Lung microvascular endothelial cell (primary cell): Measurements from ENCODE around the gene KPNA4. TPM values are rescaled to one million over a fixed set of nuclear protein-coding genes. Genes with fewer than 3 reads are reported as not detected.
"Not testable (repeated sequence)": the region's sequence is repeated elsewhere in the genome, so short reads cannot be mapped to it uniquely, and the experiment has no call there.

Experiments
- DNase-seq, 2 donors: peaks; one replicate each; pipeline versions ENCODE4 v3.0.0 to v3.0.0-alpha.2; 2010; ENCODE audit warnings: low read depth in 2 of 2
- total RNA-seq: library from RNA; depleted of rRNA; stranded (reverse); fragments of >200 nt; gene quantifications from 2 replicates; pipeline ENCODE4 v1.2.1, GENCODE V29; 2014

The KPNA4 gene
- total RNA-seq, 1 donor from 2014 or later: 20.2 TPM

DNA sequence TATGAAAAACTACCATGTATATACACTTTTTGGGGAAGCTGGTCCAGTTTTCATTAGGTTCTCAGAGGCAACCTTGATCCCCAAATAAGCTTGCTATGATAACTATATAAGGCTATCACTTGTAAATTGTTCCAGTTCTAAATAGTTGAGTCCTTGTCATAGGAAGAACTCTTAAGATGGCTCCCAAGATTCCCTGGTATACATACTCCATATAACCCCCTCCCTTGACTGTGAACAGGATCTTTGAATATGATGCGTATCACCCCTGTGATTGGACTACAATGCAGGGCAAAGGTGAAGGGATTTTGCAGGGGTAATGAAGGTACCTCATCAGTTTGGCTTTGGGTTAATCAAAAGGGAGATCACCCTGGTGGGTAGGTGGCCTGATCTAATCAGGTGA, 67.2 kb downstream of the KPNA4 start:
- no peak for DNase-seq

DNA sequence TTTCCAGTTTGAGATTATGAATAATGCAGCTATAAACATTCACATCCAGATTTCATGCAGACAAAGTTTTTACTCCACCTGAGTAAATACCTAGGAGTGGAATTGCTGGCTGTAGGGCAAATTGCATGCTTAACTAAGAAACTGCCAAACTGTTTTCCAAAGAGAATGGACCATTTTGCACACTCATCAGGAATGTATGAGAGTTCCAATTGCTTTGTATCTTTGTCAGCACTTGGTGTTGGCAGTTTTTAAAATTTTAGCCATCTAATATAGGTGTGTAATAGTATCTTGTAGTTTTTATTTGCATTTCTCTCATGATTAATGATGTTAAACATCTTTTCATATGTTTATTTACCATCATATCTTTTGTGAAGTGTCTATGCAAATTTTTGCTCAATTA, 75.2 kb downstream of the KPNA4 start:
- no peak for DNase-seq

DNA sequence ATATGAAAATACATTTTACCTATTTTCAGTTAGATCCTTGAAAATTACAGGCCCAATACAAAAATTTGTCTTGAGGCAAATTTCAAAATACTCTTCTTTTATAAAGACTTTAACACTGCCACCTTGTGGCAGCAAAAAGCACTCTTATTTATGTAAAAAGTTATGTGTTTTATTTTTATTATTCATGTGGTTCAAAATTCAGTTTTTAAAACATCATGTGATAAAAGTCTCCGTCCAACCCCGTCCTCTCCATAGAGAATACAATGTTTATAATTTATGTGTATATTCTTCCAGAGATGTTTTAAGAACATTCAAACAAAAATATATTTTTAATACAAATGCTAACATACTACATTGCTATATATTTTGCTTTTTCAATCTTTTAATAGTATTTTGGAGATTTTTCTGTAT, 78.9 kb downstream of the KPNA4 start:
- DNase-seq: peak; percentile 58

DNA sequence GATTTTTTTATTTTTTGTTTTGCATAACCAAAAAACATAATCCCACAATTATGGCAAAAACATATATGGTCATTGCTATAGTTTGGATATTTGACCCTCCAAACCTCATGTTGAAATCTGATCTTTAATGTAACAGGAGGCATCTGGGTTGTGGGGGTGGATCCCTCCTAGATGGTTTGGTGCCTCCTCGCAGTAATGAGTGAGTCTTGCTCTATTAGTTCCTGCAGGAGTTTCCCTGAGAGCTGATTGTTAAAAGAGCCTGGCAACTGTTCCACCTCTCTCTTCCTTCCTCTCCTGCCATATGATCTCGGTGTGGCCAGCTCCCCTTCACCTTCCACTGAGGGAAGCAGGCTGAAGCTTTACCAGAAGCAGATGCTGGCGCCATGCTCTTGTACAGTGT, 82.6 kb downstream of the KPNA4 start:
- DNase-seq: no peak

DNA sequence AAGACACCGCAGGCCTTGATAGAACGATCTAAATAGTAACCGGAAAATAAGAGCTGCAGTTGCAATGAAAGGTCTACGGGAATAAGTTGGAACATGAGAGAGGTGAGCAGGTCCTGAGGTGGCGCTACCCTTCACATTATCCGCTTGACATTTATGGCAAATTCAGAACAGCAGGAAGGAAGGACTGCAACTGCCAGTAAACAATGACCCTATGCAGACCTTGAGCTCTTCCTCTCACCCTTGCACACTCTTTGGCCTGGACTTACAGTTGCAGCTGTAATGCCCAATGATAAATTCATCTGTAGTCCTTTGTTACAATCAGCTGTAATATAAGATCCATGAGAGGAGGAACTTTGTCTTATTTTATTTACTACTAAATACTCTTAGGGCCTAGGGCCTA, 83.5 kb downstream of the KPNA4 start:
- peak; percentile 10 to 27 for DNase-seq

DNA sequence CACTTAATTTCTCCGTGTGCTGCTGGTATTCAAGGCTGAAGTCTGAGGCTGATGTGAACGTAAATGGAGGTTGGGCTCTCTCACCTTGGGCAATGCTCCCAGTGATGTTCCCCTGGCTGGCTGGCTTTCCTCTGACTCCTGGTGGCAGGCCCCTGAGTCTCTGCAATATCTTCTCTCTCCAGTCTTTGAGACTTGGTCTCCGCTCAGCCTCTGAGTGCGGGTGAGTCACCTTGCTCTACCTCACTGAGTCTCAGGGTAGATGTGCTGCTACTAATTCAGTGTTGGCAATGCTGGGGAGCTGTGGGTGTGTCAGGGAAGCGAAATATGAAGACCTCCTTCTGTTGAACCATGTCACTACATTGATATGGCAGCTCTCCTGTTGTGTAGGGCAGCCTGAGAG, 84.4 kb downstream of the KPNA4 start:
- no peak for DNase-seq

DNA sequence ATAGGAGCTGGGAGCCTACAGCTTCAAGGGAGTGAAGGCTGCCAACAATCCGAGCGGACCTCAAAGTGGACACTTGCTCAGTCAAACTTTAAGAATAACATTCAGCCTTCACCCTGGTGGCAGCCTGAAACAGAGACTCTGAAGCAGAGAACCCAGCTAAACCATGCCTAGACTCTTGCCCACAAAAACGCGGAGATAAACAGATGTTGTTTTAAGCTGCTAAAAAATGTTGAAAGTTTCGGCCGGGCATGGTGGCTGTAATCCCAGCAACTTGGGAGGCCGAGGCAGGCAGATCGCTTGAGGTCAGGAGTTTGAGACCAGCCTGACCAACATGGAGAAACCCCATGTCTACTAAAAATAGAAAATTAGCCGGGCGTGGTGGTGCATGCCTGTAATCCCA, 86.0 kb downstream of the KPNA4 start:
- no peak for DNase-seq

DNA sequence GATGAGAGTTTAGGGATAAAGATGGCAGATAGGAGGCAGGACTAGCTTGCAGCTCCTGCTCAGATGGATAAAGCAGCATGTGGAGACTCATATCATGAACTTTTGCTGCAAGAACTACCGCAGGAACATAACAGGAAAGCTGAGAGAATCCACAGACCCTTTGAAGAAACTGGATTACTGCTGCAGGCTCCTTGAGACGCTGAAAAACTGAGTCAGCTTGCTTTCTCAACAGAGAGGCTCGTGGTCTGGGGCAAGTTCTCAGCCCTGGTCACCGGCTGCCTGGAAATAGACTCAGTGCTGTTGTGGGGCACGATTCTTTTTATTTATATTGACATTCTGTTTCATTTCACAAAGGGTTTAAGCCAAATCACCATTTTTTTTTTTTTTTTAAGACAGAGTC, 87.0 kb downstream of the KPNA4 start:
- DNase-seq: no peak

DNA sequence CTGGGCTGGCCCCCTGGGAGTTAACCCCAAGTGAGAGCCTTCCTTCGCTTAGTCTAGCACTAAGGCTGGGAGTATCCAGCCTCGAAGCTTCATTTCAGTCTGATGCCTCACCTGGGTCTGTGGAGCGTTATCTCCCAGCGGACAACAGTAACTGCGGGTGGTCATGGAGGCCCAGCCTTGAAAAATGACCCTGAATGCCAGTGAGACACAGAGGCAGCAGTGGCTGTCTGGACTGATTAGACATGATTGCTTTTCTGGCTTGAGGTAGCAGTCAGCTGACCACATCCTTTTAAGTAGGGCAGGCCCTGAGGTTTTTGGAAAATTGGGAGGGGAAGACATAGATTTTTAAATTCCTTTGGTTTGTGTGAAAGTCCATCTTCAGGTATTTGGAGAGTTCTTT, 87.6 kb downstream of the KPNA4 start:
- DNase-seq: no peak

DNA sequence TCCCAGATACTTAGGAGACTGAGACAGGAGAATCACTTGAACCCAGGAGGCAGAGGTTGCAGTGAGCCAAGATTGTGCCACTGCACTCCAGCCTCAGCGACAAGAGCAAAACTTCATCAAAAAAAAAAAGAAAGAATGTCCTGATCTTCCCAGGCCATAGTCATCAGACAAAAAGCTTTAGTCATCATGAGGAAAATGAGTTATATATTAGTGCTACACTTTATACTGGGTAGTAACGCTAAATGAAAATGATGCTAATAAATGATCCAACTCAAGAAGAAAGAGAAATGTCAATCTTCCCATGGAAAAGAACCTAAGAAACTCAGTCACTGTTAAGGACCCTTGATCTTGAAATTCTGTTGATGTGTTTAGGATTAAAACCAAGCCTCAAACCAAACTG, 89.5 kb downstream of the KPNA4 start:
- no peak for DNase-seq

DNA sequence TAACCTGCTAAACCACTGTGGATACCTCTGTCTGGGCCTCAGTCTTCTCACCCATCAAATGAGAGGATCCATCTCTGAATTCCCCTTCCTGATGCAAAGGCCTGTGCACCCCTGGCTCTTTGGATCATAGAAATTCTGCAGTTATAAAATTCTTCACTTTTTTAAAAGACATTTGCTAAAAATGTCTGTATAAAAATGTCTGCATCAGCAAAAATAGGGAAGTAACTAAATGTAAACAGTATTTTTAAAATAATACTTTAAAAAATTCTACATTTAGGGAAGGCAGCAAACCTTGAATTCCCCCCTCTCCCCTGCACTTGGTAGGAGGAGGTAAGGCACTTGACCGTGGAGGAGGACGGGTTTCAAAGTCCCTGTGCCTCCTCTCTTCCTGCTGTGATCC, 90.2 kb downstream of the KPNA4 start:
- no peak for DNase-seq

DNA sequence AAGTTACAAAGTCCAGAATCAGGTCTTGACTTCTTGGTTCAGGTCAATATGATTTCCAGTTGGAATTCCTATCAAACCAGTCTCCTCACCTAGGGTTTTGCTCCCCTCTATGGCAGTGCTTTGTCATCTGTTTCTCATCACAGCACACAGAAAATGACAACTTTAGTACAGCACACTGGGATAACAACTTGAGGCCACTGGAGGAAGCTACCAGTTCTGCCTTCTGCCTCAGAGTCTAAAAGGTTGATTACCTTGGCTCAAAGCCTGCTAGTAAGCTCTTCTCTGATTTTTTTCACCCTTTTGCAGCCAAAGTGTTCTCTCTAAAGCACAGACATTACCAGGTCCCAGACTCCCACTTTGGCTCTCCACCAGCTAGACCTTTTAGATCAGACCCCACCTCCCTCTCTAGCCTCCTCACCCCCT, 90.9 kb downstream of the KPNA4 start:
- DNase-seq: no peak

DNA sequence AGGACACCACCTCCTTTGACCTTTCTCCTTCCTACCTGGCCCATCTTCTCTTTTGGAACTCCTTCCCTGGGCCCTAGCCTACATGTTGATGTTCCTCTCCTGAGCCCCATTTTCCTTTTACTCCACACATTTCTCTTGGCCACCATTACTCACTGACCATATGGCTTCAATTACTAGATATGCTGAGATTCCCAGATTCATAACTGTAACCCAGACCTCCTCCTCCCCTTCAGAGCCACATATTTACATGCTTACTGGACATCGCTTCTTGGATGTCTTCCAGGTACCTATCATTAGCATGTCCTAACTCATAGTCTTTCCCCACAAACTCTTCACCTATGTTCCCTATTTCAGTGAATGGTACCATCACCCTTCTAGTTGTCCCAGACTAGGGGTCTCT, 91.4 kb downstream of the KPNA4 start:
- DNase-seq: no peak

DNA sequence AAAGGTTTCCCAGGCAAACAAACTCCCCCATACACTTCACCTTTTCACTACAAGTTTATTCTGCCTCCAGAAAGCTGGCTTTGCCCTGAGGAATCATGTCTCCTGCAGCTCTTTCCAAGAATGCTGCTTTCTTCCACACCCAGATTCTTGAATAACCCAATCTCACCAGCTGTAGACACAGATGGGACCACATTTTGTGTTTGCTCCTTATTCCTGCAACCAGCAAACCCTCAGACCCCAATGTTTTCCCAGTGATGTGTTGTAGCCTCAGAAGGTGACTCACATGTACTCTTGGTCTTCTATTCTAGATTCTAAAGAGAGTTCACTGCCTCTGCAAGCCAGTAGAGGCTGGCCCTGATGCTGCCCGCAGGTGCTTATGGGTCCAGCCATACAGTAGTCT, 92.2 kb downstream of the KPNA4 start:
- no peak for DNase-seq

DNA sequence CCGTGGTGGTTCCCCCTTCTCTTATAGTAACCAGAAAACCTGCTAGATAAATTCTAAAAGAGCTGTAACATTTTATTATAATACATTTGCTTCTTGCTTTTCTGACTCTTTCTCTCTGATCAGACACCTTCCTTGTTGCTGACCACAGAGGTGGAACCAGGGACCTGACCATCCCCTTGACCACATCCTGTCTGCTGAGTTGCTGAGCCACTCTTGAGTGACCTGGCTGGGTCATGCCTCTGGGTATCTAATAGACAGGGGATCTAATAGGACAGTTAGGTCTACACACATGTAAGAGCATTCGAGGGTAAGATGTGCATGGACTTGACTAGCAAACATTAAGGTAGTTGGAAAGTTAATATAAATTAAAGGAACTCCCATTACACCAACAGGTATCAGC, 93.0 kb downstream of the KPNA4 start:
- DNase-seq: no peak

DNA sequence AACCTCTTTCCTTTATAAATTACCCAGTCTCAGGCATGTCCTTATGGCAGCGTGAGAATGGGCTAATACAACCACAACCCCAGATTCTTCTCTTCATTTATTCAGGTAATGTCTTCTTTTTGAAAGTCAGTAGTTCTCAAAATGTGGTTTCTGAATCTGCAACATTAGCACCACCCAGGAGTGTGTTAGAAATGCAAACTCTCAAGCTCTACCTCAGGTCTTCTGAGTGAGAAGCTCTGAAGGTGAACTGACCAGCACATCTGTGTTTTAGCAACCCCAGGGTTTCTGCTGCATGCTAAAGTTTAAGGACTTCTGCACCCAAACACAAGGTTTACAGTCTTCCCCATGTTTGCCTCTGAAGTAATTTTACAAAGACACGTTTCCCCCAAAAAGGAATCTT, 93.5 kb downstream of the KPNA4 start:
- DNase-seq: no peak

DNA sequence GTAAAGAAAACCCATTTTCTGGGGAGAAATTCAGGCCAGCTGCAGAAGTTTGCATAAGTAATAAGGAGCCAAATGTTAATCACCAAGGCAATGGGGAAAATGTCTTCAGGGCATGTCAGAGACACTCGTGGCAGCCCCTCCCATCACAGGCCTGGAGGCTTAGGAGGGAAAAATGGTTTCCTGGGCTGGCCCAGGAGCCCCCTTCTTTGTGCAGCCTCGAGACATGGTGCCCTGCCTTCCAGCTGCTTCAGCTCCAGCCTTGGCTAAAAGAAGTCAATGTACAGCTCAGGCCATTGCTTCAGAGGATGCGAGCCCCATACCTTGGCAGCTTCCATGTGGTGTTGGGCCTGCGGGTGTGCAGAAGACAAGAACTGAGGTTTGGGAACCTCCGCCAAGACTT, 95.2 kb downstream of the KPNA4 start:
- DNase-seq: no peak

DNA sequence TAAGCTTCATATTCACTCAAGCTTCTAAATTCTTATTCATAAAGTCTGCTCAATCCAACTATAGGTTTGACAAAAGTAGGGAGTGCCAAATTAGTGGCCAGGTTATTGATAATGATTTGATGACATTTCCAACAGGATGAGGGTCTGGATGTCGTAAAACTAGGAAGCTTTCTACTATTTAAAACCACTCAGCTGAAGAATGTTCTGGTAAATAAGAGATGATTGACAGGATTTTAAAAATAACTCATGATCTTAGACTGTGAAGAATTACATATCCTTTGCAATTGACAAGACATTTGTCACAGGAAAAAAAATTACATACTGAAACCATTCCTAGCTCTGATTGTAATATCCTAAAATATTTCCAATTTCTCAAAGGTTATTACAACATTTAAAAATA, 100.4 kb downstream of the KPNA4 start:
- DNase-seq: no peak

DNA sequence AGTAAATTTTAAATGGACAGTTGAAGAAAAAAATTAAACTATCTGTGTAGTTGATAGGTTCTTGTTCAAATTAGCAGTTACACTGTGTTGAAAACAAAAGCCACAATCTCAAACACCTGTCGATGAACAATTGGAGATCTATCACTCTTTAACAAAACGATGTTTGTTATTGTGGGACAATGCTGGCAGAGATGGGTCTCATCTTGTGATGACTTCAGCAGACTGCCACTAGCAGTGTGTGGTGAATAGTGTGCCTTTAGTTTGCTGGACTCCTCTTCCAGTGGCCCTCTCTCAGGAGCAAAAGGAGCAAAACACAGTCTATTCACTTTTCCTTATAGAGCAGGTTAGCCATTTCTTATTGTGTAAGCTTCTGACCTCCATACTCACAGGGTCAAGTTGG, 101.0 kb downstream of the KPNA4 start:
- DNase-seq: no peak

DNA sequence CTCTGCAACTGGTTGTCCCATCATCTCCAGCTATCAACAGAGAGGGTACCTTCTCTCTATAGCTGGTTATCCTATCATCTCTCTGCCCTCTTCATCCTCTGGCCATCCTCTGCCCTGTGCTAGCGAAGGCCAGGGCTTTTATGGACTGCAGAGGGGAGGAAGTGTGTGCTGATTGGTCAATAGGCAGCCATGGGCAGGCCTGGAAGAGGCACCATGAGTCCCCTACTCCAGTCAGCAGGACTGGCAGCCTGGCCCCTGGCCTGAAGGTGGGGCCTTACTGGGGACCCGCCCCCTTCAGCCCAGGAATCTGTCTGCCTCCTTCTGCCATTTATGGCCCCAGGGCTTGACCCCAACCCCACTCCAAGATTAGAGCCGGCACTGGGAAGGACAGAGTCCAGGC, 105.3 kb downstream of the KPNA4 start:
- no peak for DNase-seq

DNA sequence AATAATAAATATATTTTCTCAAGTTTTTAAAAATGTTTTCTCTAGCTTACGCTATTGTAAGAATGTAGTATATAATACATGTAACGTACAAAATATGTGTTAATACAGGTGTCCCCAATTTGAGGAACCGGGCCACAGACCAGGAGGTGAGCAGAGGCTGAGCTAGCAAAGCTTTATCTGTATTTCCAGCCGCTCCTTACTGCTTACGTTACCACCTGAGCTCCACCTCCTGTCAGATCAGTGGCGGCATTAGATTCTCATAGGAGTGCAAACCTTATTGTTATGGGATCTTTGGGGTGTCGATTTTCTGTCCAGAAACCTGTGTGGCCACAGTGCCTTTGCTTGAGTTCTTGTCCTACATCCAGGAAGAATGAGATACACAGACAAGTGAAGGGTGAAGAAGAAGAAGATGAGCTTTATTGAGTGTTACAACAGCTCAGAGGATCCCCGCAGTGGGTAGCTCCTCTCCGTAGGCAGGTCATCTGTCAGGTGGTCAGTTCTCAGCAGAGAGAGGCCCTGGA, 105.9 kb downstream of the KPNA4 start:
- DNase-seq: no peak

DNA sequence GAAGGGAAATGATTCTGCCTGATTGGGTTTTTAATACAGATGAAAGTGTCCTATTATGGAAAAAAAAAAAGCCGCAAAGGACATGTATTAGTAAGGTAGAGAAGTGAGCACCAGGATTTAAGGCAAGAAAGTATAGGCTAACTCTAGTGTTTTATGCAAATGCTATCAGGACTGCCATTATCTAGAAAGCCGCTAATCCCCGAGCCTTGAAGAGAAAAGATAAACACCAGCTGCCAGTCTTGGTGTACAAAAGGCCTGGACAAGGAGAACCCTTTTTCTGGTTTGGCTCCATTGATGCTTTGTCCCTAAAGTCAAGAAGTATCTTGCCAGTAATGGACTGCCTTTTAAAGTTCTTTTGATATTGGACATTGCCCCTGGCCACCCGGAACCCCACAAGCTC, 107.2 kb downstream of the KPNA4 start:
- no peak for DNase-seq

DNA sequence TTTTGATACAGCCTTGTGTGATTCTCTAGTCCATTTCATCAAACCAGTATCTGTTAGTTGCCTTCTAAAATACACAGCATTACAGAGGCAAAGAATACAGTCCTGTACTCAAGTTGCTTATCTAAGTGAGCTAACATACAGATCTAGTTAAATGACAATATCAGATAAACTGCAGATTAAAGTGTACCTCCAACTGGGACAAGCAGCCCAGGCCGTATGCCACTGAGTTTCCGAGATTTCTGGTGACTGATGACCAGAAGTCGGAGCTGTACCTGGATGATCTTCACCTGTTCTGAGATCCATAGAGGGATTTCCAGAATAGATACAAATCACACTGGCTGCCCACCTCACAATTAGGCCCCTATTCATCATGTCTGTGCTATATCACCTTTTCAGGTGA, 109.5 kb downstream of the KPNA4 start:
- DNase-seq: no peak

DNA sequence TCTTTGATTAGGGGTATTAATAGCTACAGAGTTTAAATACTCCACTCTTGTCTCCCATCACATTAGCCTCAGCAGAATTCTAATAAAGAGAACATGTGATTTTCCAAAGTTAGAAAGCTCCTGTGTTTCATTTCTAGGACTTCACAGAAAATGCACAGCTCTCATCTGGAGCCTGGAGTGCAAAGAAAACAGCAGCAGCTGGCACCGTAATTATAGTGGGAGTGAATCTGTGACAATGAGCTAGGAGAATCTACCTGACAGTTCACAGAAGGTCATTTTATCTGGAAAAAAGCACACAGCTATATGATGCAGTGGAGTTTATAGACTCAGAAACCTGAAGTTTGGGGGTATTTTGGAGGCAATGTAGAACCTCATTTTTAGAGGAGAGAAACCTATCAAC, 110.4 kb downstream of the KPNA4 start:
- DNase-seq: no peak

DNA sequence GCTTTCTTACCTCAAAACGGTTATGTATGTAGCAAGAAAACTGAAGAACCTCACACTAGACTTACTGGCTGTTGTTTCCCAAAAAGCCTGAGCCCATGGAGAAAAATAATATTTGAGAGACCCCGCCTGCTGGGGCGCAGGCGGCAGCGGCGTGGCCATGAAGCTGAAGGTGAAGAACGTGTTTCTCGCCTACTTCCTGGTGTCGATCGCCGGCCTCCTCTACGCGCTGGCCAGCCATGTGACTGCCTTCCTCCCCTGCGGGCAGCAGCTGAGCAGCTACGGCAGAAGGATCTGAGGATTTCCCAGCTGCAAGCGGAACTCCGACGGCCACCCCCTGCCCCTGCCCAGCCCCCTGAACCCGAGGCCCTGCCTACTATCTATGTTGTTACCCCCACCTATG, 113.1 kb downstream of the KPNA4 start:
- DNase-seq: not testable (repeated sequence)
